ENCODE results near the gene SLC45A3.
"Not testable (repeated sequence)": the region's sequence is repeated elsewhere in the genome, so short reads cannot be mapped to it uniquely, and the experiment has no call there.

SLC45A3 gene

GRCh38 chr1:205680073-205680851, at the start of gene SLC45A3:
TSS of gene SLC45A3 (minus strand) at chr1:205680509. CDS start at chr1:205664656, 15,853 bp downstream.
- H3K4me3 ChIP-seq (replicated peaks in 1 of 2; ENCODE audit: low read depth in 2 of 2, low read length in 2 of 2), result peak within 1 kb of the TSS; percentile 44 to 68
- TF ChIP-seq, protein P1, sequence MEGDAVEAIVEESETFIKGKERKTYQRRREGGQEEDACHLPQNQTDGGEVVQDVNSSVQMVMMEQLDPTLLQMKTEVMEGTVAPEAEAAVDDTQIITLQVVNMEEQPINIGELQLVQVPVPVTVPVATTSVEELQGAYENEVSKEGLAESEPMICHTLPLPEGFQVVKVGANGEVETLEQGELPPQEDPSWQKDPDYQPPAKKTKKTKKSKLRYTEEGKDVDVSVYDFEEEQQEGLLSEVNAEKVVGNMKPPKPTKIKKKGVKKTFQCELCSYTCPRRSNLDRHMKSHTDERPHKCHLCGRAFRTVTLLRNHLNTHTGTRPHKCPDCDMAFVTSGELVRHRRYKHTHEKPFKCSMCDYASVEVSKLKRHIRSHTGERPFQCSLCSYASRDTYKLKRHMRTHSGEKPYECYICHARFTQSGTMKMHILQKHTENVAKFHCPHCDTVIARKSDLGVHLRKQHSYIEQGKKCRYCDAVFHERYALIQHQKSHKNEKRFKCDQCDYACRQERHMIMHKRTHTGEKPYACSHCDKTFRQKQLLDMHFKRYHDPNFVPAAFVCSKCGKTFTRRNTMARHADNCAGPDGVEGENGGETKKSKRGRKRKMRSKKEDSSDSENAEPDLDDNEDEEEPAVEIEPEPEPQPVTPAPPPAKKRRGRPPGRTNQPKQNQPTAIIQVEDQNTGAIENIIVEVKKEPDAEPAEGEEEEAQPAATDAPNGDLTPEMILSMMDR (IDR thresholded peaks at IDR 0.05; ENCODE audit: low read depth, low read length), result no peak
- DNase-seq (ENCODE audit: low read depth in 2 of 2), result peak; percentile 18 to 33

DNA sequence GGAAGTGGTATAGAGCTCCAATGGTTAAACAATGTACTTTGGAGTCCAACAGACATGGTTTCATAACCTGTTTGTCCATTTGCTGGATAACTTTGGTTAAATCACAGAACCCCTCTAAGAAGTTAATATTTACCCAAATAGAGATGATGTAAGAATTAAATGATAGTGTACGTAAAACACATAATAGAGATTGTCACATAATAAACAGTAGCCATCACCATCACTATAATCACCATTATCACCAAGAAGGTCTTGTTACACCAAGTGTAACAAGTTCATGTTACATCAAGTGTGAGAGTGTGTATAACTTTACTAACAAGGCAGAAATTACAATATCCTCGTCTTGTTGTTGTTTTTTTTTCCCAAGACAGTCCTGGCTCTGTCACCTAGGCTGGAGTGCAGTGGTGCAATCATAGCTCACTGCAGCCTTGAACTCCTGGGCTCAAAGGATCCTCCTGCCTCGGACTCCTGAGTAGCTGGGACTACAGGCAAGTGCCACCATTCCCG, 46.4 kb upstream of the SLC45A3 start:
- TF ChIP-seq, protein P1 (IDR thresholded peaks at IDR 0.05; ENCODE audit: low read depth, low read length), result no peak
- H3K4me3 ChIP-seq (replicated peaks in 1 of 2; ENCODE audit: low read depth in 2 of 2, low read length in 2 of 2), result no peak overlapping the region
- no peak for DNase-seq (ENCODE audit: low read depth in 2 of 2)

DNA sequence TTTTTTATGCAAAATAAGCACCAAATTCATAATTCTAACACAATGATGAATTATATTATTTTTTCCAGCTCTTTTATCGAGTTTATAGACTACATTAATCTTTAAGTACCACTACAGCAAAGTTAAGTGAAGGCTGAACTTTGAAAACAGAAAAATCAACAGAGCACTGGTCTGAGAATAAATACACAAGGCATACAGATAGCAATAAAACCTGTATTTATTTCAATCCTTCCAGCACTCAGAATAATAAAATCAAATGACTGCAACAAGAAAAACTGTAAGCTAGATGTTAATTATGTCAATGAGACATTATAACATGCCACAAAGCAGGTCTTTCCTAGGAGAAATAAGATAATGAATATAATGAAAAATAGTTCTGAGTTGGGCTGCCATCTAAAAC, 45.2 kb upstream of the SLC45A3 start:
- no peak for DNase-seq (ENCODE audit: low read depth in 2 of 2)
- TF ChIP-seq, protein P1 (IDR thresholded peaks at IDR 0.05; ENCODE audit: low read depth, low read length), result no peak
- no peak overlapping the region for H3K4me3 ChIP-seq (replicated peaks in 1 of 2; ENCODE audit: low read depth in 2 of 2, low read length in 2 of 2)

GRCh38 chr1:205720740-205721139, 40.4 kb upstream of the SLC45A3 start:
- H3K4me3 ChIP-seq (replicated peaks in 1 of 2; ENCODE audit: low read depth in 2 of 2, low read length in 2 of 2); DNase-seq (ENCODE audit: low read depth in 2 of 2): not testable (repeated sequence)

GRCh38 chr1:205719762-205720161, 39.5 kb upstream of the SLC45A3 start:
- H3K4me3 ChIP-seq (replicated peaks in 1 of 2; ENCODE audit: low read depth in 2 of 2, low read length in 2 of 2), result no peak overlapping the region
- TF ChIP-seq, protein P1 (IDR thresholded peaks at IDR 0.05; ENCODE audit: low read depth, low read length), result no peak
- DNase-seq (ENCODE audit: low read depth in 2 of 2), result no peak

- no peak overlapping the region for H3K4me3 ChIP-seq (replicated peaks in 1 of 2; ENCODE audit: low read depth in 2 of 2, low read length in 2 of 2)
- TF ChIP-seq, protein P1 (IDR thresholded peaks at IDR 0.05; ENCODE audit: low read depth, low read length), result no peak
- no peak for DNase-seq (ENCODE audit: low read depth in 2 of 2)
Measured at GRCh38 chr1:205719015-205719414, 38.7 kb upstream of the SLC45A3 start.

- no peak overlapping the region for H3K4me3 ChIP-seq (replicated peaks in 1 of 2; ENCODE audit: low read depth in 2 of 2, low read length in 2 of 2)
- TF ChIP-seq, protein P1 (IDR thresholded peaks at IDR 0.05; ENCODE audit: low read depth, low read length), result no peak
- no peak for DNase-seq (ENCODE audit: low read depth in 2 of 2)
Measured at GRCh38 chr1:205716371-205717132, 36.2 kb upstream of the SLC45A3 start.

All from cardiac fibroblast (primary cell).